Ascending aorta (tissue), 2 donors: Measurements from ENCODE around the gene GUCD1. TPM values are rescaled to one million over a fixed set of nuclear protein-coding genes. Genes with fewer than 3 reads are reported as not detected.

Experiments used
- DNase-seq, 2 donors: peaks; one replicate each; pipeline ENCODE4 v3.0.0-alpha.2; 2019; ENCODE audit warnings: low spot score in 2 of 2
- H3K27ac ChIP-seq, 2 donors: fragments of 200-600 bp; sonication (generic); one replicate each; pipeline ENCODE4 v1.5.1; 2016 to 2017; ENCODE audit warnings: mild to moderate bottlenecking in 1 of 2
- H3K27me3 ChIP-seq: fragments of 200-600 bp; sonication (generic); one replicate; pipeline ENCODE4 v1.5.1; 2017
- H3K36me3 ChIP-seq, 2 donors: fragments of 200-600 bp; sonication (generic); one replicate each; pipeline ENCODE4 v1.5.1; 2016
- H3K4me1 ChIP-seq, 2 donors: fragments of 200-600 bp; sonication (generic); one replicate each; pipeline ENCODE4 v1.5.1; 2016 to 2017; ENCODE audit warnings: mild to moderate bottlenecking in 1 of 2
- H3K4me3 ChIP-seq, 2 donors: fragments of 200-600 bp; sonication (generic); one replicate each; pipeline ENCODE4 v1.5.1; 2016 to 2017; ENCODE audit warnings: mild to moderate bottlenecking in 1 of 2
- H3K9me3 ChIP-seq, 2 donors: fragments of 200-600 bp; sonication (generic); one replicate each; pipeline ENCODE4 v1.5.1; 2016
- CTCF ChIP-seq, 3 experiments: fragments of 200-600 bp in 2 of 3; fragments of 450-650 bp in 1 of 3; sonication (generic) in 2 of 3; IDR thresholded peaks; one replicate each; pipeline ENCODE4 v1.5.1; 2016 to 2019; ENCODE audit warnings: antibody characterized with exemption in 3 of 3, mild to moderate bottlenecking in 1 of 3, moderate library complexity in 1 of 3
- intact Hi-C: fragments of 100-400 bp; cut with DNase I; formaldehyde crosslinking; loops from one replicate; pipeline ENCODE4 v1.15.1; 2023
- total RNA-seq: library from RNA; depleted of rRNA; stranded (reverse); fragments of >200 nt; gene quantifications from one replicate; pipeline ENCODE4 v1.1.0, GENCODE V29; 2016

Gene GUCD1
- total RNA-seq, 1 donor from 2014 or later: 80.0 TPM

DNA sequence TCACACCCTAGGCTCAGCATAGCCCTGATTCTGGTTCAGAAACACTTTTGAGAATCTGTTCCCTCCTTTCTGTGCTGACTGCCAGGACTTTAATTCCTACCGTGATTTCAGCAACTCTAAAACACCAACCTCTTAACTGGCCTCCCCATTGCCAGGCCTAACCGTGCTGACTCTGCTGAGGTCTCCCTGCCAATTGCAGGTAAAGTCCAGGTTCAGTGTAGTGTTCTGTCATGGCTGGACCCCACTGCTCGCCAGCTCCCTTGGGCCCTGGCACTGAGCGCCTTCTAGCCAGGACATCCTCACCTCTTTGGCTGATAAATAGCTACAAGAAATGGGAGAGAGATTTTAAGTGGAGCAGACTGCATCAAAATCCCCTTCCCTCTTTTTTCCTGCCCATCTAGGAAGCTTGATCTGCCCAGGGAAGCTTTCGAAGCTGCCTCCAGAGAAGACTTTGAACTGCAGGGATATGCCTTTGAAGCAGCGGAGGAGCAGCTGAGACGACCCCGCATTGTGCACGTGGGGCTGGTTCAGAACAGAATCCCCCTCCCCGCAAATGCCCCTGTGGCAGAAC, 55.1 kb downstream of the GUCD1 start:
- Histone ChIP-seq H3K4me1 (no peaks in the 10 kb centered on the region), H3K27me3 (no peaks in the 10 kb centered on the region), H3K4me3 (no peak overlapping the region), H3K9me3 (no peaks in the 10 kb centered on the region), H3K27ac (no peak overlapping the region), H3K36me3 (no peaks in the 10 kb centered on the region)
- no peak for TF ChIP-seq CTCF (IDR thresholded peaks at IDR 0.05)
- intact Hi-C loops: loop anchor here (5.0 kb wide), 1 partner anchor 77 kb away; no protein-coding TSS in a partner anchor
- DNase-seq: no peak

DNA sequence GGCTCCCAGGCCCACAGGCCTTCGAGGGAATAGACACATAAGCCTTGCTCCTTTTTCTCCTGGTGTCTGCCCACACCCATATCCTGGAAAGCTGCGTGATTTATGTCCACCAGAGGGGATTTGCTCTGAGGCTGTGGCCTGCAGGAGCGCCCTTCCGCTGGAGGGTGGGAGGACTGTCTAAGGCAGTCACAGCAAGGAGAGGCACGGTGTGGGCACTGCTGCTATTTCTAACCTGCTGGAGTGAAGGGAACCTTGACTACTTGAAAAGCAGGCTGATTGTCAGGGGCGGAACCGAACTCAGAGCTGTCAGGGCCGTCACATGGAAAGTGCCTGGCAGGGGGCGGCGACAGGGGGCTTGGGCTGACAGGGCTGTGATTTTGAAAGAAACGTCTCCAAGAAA, 56.1 kb downstream of the GUCD1 start:
- H3K27ac ChIP-seq: no peak overlapping the region
- DNase-seq: no peak
- no peaks in the 10 kb centered on the region for H3K27me3 ChIP-seq
- intact Hi-C loops: no loop called here
- H3K36me3 ChIP-seq: no peaks in the 10 kb centered on the region
- H3K4me1 ChIP-seq: no peaks in the 10 kb centered on the region
- no peak for TF ChIP-seq CTCF (IDR thresholded peaks at IDR 0.05)
- H3K4me3 ChIP-seq: no peak overlapping the region
- no peaks in the 10 kb centered on the region for H3K9me3 ChIP-seq

DNA sequence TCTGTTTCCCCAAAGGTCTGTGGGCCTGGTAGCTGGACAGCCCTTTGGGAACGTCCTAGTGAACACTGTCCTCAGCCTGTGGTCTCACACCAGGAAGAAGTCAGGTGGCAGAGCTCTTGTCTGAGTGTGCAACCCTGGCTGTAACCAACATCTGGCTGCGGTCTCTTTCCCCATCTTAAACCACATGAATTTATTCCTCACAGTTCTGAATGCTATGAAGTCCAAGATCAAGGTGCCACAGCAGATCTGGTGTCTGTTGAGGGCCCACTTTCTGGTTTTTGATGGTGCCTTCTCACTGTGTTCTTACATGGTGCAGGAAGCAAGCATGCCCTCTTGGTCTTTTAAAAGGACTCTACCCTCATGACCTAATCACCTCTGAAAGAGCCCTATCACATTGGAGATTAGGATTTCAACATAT, 57.1 kb downstream of the GUCD1 start:
- no peak for DNase-seq
- intact Hi-C loops: no loop called here

GRCh38 chr22:24496661-24497060, 58.3 kb downstream of the GUCD1 start:
- Histone ChIP-seq H3K4me3 (no peak overlapping the region), H3K36me3 (no peaks in the 10 kb centered on the region), H3K4me1 (no peaks in the 10 kb centered on the region), H3K27me3 (no peaks in the 10 kb centered on the region), H3K27ac (no peak overlapping the region), H3K9me3 (no peaks in the 10 kb centered on the region)
- no peak for DNase-seq
- TF ChIP-seq CTCF (IDR thresholded peaks at IDR 0.05): no peak
- intact Hi-C loops: no loop called here

More for the DNA sequence above, 57.1 kb downstream of the GUCD1 start:
- H3K4me3 ChIP-seq: no peak overlapping the region
- no peaks in the 10 kb centered on the region for H3K4me1 ChIP-seq
- no peak for TF ChIP-seq CTCF (IDR thresholded peaks at IDR 0.05)
- H3K27ac ChIP-seq: no peak overlapping the region
- no peaks in the 10 kb centered on the region for H3K36me3 ChIP-seq
- H3K9me3 ChIP-seq: no peaks in the 10 kb centered on the region
- no peaks in the 10 kb centered on the region for H3K27me3 ChIP-seq

DNA sequence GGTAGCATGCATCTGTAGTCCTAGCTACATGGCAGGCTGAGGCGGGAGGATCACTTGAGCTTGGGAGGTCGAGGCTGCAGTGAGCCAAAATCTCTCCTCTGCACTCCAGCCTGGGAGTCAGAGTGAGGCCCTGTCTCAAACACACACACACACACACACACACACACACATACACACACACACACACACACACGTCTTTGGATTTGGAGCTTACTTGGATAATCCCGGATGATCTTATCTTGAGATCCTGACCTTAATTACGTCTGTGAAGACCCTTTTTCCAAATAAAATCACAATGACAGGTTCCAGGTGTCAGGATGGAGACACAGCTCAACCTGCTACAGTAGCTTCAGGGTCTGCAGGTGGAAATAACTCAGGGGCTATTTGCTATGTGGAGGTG, 58.7 kb downstream of the GUCD1 start:
- no peaks in the 10 kb centered on the region for H3K36me3 ChIP-seq
- no peaks in the 10 kb centered on the region for H3K27me3 ChIP-seq
- H3K9me3 ChIP-seq: no peaks in the 10 kb centered on the region
- DNase-seq: no peak
- H3K4me3 ChIP-seq: no peak overlapping the region
- no peak for TF ChIP-seq CTCF (IDR thresholded peaks at IDR 0.05)
- no peak overlapping the region for H3K27ac ChIP-seq
- no peaks in the 10 kb centered on the region for H3K4me1 ChIP-seq
- intact Hi-C loops: no loop called here

GRCh38 chr22:24495365-24495675, 59.6 kb downstream of the GUCD1 start:
- no peaks in the 10 kb centered on the region for H3K4me1 ChIP-seq
- H3K36me3 ChIP-seq: no peaks in the 10 kb centered on the region
- H3K27ac ChIP-seq: no peak overlapping the region
- no peaks in the 10 kb centered on the region for H3K9me3 ChIP-seq
- no peak for TF ChIP-seq CTCF (IDR thresholded peaks at IDR 0.05)
- intact Hi-C loops: no loop called here
- H3K27me3 ChIP-seq: no peaks in the 10 kb centered on the region
- no peak for DNase-seq
- no peak overlapping the region for H3K4me3 ChIP-seq
